GM11168 (cell line): ENCODE data around the gene NUB1.

Experiments
- in situ Hi-C: fragments of 300-500 bp; cut with MboI; formaldehyde crosslinking; loops from one replicate; pipeline ENCODE4 v1.12.0; 2022; ENCODE audit warnings: low sequenced_read_pairs; ENCODE audit not compliant: unreplicated experiment

The NUB1 gene

DNA sequence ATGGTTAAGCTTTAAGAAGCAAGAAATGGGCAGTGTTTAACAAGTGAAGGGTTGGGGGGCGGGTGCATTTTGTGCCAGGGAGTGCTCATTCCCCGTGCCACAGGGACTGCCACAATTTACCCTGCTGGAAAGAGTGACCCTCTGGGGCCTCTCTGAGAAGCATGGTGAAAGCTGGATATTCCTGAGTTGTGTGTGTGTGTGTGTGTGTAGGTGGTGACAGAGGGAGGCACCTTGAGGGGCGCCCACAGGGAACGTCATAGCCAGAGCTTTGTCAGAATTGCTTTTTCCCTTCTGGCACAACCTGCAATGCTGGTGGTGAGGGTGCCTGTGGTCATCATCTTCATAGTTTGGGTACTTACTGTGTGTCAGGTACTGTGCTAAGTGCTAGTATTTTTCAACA is 70.7 kb downstream of the NUB1 start:
- in situ Hi-C loops, result no loop called here

DNA sequence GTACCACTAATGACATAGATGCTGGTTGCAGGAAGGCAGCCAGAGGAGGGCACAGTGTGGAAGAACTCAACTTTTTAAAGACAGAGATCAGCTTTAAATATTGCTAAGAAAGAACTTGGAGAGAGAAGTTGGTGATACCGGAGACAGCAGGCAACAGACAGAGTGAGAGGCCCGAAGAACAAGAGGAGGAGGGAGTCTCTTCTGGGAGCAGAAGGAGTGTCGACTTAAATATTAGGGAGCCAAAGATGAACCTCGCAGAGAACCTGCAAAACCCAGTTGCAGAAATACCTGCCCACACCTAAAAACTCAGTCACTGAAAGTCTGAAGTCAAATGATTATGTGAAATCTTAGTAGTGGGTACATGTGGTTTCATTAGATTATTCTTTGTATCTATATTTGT is 71.6 kb downstream of the NUB1 start:
- in situ Hi-C loops, result no loop called here

DNA sequence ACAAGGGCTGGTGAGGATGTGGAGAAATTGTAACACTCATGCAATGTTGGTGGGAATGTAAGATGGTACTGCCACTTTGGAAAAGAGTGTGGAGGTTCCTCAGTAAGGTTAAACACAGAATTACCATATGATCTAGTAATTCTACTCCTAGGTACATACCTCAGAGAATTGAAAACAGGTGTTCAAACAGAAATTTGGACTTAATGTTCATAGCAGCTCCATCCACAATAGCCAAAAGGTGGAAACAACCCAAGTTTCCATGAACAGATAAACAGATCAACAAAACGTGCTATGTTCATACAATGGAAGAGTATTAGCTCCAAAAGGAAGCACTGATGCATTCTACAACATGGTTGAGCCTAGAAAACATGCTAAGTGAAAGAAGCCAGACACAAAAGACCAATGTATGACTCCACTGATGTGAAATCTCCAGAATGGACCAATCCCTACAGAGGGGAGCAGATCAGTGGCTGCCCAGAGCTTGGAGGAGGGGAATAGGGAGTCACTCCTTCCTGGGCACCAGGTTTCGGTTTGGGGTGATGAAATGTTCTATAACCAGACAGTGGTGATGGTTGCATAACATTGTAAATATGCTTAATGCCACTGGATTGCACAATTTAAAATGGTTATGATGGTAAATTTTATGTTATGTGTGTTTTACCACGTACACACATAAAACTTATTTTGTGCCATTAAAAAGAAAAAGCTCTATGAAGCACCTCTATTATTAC is 73.9 kb downstream of the NUB1 start:
- in situ Hi-C loops, result no loop called here

GRCh38 chr7:151416112-151416940 is 74.7 kb downstream of the NUB1 start:
- in situ Hi-C loops, result no loop called here

- in situ Hi-C loops, result no loop called here
Observed at GRCh38 chr7:151416941-151417315, 75.3 kb downstream of the NUB1 start.

DNA sequence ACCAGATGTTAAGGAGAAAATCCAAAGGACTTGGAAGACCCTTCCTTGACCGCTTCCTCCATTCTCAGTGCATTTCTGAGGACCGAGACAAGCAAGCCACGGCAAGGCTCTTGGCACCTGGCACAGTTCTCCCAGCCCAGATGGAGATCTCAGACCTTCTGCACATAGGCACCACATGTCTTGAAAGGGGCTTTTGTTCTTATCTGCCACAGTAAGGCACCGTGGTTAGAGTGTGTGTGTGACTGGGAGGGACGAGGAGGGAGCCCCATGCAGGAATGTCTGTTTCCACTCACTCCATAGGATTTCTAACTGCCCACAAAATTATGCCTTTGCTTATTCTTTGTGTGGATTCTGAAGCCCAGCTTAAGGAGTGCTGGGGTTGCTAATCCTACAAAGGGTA is 78.5 kb downstream of the NUB1 start:
- in situ Hi-C loops, result no loop called here

DNA sequence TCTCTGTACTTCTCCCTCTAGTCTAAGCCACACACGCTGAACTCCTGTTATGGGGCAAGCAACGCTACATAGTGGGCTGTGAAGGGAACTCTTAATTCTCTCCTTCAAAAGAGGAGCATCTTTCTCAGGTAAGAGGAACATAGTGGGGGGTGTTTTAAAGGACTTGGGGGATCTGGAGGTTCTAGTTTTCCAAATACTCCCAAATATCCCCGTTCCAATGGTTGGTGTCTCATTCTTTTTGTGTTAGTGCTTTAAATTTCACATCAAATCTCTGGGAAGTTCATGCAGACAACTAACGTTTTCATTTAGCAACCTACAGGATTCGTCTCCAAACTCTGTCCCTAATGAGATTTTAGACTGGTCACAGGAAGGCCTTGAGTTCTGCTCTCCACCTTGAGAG is 80.6 kb downstream of the NUB1 start:
- in situ Hi-C loops, result no loop called here

DNA sequence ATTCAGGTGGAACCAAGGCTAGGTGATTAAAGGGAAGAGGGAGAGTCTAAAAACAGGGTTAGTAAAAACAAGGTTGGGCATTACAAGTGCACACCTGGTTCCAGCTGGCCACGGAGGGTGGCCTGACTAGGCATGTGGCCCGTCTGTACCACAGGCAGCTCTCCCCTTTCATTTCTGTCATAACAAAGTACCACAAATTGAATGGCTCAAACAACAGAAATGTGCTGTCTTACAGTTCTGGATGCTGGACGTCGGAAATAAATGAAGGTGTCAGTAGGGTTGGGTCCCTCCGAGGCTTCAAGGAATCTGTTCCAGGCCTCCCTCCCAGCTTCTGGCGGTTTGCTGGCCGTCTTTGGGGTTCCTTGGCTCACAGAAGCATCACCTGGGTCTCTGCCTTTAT is 81.6 kb downstream of the NUB1 start:
- in situ Hi-C loops, result no loop called here

GRCh38 chr7:151423936-151424335 is 82.3 kb downstream of the NUB1 start:
- in situ Hi-C loops, result no loop called here

- in situ Hi-C loops, result no loop called here
Observed at GRCh38 chr7:151424799-151425198, 83.2 kb downstream of the NUB1 start.

DNA sequence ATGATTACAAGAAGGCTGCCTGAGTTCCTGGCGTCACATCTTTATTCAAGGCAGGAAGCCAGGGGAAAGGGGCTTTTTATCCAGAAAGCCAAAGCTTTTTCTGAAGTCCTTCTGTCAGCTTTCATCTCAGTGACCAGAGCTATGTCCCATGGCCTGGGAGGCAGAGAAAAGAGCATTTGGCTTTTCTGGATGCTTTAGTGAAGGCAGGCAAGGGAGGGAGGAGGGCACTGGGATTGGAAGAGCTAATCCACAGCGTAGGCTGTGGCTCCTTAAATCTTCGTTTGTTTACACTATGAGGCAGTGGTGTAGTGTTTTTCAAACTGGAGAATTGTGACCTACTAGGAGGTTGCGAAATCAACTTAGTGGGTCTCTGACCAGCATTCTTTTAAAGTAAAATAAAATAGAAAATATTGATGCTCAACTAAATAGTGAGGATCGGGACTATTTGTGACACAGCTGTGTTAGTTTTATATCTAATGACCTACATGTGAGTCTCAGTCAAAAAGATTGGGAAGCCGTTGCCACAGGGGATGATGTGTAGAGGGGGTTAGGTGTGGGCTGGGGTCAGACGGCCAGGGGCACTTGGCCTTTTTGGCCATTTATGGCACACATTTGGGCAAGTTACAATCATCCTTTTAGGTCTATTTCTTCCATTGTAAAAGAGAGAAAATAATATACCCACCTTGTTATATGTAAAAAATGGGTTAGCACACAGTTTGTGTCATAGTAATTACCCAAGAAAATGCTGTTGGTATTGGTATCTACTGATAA is 84.2 kb downstream of the NUB1 start:
- in situ Hi-C loops, result no loop called here

- in situ Hi-C loops, result no loop called here
Observed at GRCh38 chr7:151426441-151426903, 84.9 kb downstream of the NUB1 start.

GRCh38 chr7:151426904-151427704 is 85.5 kb downstream of the NUB1 start:
- in situ Hi-C loops, result no loop called here

DNA sequence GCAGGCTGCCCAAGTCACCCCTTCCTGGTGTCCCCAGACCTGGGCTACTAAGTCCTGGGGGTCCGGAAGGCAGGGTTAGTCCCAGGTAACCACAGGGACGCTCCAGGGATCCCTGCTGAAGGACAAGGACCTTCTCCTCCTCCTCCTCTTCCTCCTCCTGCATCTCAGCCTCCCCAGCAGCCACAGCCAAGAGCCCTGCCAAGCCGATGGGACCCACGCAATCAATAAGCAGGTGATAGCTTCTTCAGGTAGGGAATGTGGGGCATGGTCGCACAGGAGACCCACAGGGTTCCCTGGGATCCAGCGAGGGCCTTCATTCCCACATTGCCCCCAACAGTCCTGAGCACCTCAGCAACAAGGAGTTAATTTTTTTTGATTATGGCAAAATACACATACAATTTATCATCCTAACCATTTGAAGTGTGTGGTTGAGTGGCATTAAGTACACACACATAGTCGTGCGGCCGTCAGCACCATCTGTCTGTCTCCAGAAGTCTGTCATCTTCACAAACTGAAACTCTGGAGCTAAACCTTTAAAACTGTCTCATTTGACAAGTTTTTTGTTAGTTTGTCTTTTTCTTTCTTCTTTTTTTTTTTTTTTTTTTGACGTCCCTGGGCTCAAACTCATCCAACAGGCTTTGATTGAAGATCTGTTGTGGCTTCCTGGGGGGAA is 86.2 kb downstream of the NUB1 start:
- in situ Hi-C loops, result no loop called here
